ENCODE measurements around the gene PEX11G.

PEX11G gene

DNA sequence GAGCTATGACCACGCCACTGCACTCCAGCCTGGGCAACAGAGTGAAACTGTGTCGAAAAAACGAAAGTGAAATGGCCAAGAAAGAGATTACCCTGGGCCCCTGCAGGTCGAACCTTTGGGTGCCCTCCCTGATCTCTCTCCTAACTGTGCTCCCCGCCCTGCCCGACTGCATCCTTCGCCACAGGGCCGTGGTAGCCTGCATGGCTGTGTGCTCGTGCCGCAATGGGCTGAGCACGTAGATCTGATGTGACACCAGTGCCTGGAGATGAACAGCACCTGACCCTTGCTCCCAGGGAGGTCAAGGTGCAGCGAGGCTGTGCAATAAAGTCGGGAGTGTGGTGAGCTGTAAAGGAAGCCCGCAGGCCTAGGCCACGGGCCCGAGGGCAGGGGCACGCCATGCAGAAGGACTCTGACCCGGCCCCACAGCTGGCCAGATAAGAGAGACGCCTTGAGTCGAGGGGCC lies 60.2 kb downstream of the PEX11G start:
- no peak overlapping the region for H3K4me3 ChIP-seq (ENCODE audit: low read length)
- TF ChIP-seq, protein P1, sequence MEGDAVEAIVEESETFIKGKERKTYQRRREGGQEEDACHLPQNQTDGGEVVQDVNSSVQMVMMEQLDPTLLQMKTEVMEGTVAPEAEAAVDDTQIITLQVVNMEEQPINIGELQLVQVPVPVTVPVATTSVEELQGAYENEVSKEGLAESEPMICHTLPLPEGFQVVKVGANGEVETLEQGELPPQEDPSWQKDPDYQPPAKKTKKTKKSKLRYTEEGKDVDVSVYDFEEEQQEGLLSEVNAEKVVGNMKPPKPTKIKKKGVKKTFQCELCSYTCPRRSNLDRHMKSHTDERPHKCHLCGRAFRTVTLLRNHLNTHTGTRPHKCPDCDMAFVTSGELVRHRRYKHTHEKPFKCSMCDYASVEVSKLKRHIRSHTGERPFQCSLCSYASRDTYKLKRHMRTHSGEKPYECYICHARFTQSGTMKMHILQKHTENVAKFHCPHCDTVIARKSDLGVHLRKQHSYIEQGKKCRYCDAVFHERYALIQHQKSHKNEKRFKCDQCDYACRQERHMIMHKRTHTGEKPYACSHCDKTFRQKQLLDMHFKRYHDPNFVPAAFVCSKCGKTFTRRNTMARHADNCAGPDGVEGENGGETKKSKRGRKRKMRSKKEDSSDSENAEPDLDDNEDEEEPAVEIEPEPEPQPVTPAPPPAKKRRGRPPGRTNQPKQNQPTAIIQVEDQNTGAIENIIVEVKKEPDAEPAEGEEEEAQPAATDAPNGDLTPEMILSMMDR (IDR thresholded peaks at IDR 0.05; ENCODE audit: insufficient read depth, low read depth, low read length, missing control alignments): no peak
- DNase-seq (ENCODE audit: low read depth): no peak

DNA sequence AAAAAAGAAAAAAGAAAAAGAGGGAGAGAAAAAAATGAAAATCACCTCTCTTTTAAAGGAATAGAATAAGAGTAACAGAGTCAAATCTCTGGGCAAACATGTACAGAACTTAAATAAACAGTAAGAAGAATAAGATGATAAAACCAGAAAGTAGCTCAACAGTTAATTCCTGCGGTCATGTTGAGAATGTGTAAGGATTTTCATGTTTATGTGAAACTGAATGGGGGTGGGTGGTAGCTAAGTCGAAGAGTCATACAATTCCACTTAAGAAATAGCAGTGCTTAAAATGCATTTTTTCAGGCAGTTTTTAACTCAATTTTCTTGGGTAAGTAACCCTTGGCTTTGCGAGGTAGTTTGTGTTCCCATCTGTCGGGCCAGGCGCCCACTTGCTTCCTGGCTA lies 60.9 kb downstream of the PEX11G start:
- H3K4me3 ChIP-seq (ENCODE audit: low read length): no peak overlapping the region
- no peak for DNase-seq (ENCODE audit: low read depth)
- TF ChIP-seq, protein P1 (IDR thresholded peaks at IDR 0.05; ENCODE audit: insufficient read depth, low read depth, low read length, missing control alignments): no peak

GRCh38 chr19:7426986-7427385 lies 61.8 kb downstream of the PEX11G start:
- TF ChIP-seq, protein P1 (IDR thresholded peaks at IDR 0.05; ENCODE audit: insufficient read depth, low read depth, low read length, missing control alignments): no peak
- no peak overlapping the region for H3K4me3 ChIP-seq (ENCODE audit: low read length)
- no peak for DNase-seq (ENCODE audit: low read depth)
